ENCODE results near the gene RNASE3.
"Not testable (repeated sequence)": the region's sequence is repeated elsewhere in the genome, so short reads cannot be mapped to it uniquely, and the experiment has no call there.

RNASE3 gene

DNA sequence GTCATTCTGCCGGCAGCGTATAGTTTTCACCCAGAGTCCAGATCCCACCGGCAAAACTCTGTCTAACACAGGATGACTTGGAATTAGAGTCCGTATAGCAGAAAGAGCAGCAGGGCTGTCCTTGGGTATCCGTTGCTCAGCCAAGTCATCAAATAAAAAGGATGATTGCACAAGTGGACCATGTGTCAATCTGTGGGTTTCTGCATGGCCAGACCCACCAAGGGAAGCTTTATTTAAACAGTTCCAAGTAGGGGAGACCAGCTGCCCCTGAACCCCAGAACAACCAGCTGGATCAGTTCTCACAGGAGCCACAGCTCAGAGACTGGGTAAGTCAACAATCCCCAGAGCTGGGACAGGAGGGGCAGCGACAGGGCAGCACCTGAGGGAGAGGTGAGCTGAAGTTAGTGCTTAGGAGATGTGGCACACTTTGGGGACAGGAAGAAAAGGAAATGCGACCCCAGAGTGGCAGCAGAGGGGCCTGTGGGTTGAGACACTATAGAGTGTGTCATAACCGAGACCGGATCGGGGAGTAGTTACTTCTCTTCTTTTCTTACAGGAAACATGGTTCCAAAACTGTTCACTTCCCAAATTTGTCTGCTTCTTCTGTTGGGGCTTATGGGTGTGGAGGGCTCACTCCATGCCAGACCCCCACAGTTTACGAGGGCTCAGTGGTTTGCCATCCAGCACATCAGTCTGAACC lies at the start of gene RNASE3:
TSS of gene RNASE3 (plus strand) at position 260 of the 700 bp plus-strand sequence. CDS start at position 562, 302 bp downstream.
- not testable (repeated sequence) for DNase-seq (ENCODE audit: low read depth)

DNA sequence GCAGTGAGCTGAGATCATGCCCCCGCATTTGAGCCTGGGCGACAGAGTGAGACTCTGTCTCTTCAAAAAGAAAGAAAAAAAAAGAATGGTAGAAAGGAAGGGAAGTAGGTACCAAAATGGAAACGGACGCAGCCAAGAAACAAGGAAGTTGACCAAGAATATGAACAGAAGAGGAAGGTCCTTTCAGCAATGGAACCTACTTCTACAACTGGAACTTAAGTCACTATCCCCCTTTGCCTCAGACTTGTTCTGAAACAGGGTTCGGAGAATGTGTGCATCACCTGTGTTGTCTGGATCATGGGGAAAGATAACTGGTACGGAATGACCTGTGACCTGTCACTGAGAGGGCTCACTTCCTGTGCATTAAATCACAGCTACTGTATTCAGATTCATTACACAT lies 44.6 kb upstream of the RNASE3 start:
- no peak for DNase-seq (ENCODE audit: low read depth)
- no peak overlapping the region for H3K4me3 ChIP-seq (ENCODE audit: low read depth, low read length)
- TF ChIP-seq, protein P1, sequence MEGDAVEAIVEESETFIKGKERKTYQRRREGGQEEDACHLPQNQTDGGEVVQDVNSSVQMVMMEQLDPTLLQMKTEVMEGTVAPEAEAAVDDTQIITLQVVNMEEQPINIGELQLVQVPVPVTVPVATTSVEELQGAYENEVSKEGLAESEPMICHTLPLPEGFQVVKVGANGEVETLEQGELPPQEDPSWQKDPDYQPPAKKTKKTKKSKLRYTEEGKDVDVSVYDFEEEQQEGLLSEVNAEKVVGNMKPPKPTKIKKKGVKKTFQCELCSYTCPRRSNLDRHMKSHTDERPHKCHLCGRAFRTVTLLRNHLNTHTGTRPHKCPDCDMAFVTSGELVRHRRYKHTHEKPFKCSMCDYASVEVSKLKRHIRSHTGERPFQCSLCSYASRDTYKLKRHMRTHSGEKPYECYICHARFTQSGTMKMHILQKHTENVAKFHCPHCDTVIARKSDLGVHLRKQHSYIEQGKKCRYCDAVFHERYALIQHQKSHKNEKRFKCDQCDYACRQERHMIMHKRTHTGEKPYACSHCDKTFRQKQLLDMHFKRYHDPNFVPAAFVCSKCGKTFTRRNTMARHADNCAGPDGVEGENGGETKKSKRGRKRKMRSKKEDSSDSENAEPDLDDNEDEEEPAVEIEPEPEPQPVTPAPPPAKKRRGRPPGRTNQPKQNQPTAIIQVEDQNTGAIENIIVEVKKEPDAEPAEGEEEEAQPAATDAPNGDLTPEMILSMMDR (IDR thresholded peaks at IDR 0.05; ENCODE audit: low read depth, low read length, missing control alignments) = no peak

More for the DNA sequence above, at the start of gene RNASE3:
- H3K4me3 ChIP-seq (ENCODE audit: low read depth, low read length) = not testable (repeated sequence)

DNA sequence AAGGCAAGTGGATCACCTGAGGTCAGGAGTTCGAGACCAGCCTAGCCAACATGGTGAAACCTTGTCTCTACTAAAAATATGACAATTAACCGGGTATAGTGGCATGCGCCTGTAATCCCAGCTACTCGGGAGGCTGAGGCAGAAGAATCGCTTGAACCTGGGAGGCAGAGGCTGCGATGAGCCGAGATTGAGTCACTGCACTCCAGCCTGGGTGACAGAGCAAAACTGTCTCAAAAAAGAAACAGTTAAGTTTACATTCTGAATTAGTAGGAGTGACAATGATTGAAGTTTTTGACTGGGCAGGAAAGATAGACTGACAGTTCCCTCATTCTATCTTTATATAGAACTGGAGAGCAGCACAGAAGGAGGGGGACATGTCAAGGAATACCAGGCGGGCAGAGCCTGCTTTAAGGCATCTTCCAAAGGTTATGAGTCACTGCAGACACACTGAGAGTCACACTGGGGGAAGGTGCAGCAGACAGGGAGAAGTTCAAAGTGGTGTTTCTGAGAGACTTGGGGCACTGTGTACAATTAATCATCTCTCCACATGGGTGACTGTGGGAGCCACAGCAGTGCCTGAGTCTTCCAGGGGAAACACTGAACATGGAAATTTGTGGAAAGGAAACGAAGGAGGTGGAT lies 42.8 kb upstream of the RNASE3 start:
- H3K4me3 ChIP-seq (ENCODE audit: low read depth, low read length) = no peak overlapping the region
- TF ChIP-seq, protein P1 (IDR thresholded peaks at IDR 0.05; ENCODE audit: low read depth, low read length, missing control alignments) = no peak
- no peak for DNase-seq (ENCODE audit: low read depth)

DNA sequence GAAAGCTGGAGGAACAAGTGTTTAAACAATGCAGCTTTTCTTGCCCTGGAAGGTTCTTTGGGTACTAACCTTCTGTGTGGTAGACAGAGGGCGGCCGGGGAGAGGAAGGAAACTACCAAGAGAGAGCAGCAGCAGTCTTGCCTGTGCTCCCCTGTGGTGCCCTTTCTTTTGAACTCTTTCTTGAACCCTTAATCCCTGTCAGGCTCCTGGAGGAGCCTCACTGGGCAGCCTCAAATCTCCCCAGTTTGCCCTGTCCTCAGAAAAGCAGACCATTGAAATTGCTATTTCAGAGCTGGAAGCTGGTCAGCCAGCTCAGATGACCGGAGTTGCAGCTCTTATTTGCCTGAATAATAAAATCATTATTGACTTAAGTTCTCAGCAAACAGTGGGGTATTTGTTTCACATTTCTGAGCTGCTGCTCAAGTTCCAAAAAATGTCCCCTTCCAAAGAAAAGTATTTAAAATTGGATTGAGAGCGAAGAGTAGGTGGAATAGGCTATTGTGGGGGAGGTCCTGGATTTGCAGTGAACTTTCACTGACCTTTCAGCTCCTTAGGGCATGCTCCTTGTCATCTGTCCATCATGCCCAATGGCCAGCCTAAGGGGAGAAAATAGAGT lies 42.1 kb upstream of the RNASE3 start:
- TF ChIP-seq, protein P1 (IDR thresholded peaks at IDR 0.05; ENCODE audit: low read depth, low read length, missing control alignments) = no peak
- DNase-seq (ENCODE audit: low read depth) = no peak
- H3K4me3 ChIP-seq (ENCODE audit: low read depth, low read length) = no peak overlapping the region

DNA sequence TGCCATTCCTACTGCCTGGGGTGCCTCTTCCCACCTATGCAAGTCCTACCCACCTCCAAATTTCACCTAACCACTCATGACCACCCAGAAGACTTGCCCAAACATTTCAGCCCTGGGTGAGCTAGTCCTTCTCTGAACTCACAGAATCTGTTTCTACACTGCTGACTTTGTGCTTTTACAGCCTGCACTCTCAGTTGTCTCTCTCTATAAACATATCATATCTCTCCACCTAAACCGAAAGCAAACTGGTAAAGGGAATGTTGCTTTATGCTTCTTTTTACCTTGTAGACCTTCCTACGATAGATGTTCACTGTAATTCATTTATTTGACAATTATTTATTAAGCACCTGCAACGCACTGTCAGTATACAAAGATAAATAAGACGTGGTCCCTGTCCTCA lies 38.1 kb upstream of the RNASE3 start:
- no peak for DNase-seq (ENCODE audit: low read depth)
- no peak overlapping the region for H3K4me3 ChIP-seq (ENCODE audit: low read depth, low read length)
- TF ChIP-seq, protein P1 (IDR thresholded peaks at IDR 0.05; ENCODE audit: low read depth, low read length, missing control alignments) = no peak

DNA sequence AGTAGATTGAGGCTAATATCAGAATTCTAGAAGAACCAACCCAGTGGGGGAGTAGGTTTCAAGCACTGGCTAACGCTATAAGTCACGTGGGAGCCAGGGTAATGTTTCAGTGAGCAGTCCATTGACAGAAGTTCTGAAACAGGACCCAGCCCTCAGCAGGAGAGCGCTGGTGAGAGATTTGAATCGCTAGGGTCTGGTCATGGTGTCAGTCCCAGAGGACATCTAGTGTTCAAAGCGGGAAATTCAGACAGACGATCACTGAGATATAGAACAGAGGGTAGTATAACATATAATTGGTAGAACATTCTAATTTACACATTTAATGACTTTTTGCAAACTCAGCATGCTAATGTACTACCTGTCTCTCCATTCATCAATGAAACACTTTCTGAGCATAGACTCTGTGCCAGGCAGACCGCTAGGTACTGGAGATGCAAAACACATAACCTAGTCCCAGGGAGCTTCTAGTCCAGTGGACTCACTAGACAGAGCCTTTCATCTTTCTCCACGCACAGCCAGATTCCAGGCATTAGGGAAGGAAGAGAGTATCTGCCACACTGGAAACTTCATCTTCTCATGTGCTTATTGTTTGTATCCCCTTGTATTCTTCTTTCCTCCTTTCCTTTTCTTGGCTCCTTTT lies 35.4 kb upstream of the RNASE3 start:
- TF ChIP-seq, protein P1 (IDR thresholded peaks at IDR 0.05; ENCODE audit: low read depth, low read length, missing control alignments) = peak; percentile 77
- DNase-seq (ENCODE audit: low read depth) = peak; percentile 44
- no peak overlapping the region for H3K4me3 ChIP-seq (ENCODE audit: low read depth, low read length)

DNA sequence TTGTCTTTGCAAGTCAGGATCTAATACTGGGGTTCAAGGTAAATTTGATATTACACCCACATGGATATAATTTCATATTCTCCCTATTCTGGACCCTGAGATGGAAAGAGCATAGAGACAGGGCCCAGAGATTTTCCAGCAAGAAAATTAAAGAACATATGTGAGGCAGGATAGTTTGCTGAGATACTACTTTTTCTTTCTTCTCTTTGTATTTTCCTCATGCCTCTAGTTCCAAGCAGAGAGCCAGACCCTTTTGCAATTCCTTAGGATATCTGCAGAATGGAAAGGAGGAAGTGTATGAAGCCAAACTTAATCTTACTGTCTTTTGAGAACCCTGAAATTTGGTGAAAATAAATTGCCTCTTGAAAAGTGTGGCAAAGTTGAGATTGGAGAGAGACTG lies 34.0 kb upstream of the RNASE3 start:
- TF ChIP-seq, protein P1 (IDR thresholded peaks at IDR 0.05; ENCODE audit: low read depth, low read length, missing control alignments) = no peak
- no peak for DNase-seq (ENCODE audit: low read depth)
- no peak overlapping the region for H3K4me3 ChIP-seq (ENCODE audit: low read depth, low read length)
